Measurements from ENCODE around the gene PFDN4. TPM values are rescaled to one million over a fixed set of nuclear protein-coding genes. Genes with fewer than 3 reads are reported as not detected.

PFDN4 gene
- total RNA-seq, 1 donor from 2014 or later = 18.9 TPM

- H3K9me3 Mint-ChIP-seq (ENCODE audit: unreplicated experiment) = no peaks in the 10 kb centered on the region
- H3K27me3 Mint-ChIP-seq (ENCODE audit: unreplicated experiment) = peaks cover 48% of the 10 kb centered on the region
- TF ChIP-seq CTCF (IDR thresholded peaks at IDR 0.05) = no peak
- no peaks in the 10 kb centered on the region for H3K4me1 Mint-ChIP-seq (ENCODE audit: unreplicated experiment)
- no peaks in the 10 kb centered on the region for H3K36me3 Mint-ChIP-seq (ENCODE audit: unreplicated experiment)
- H3K4me3 Mint-ChIP-seq (ENCODE audit: unreplicated experiment) = no peak overlapping the region
- no peak for DNase-seq (ENCODE audit: extremely low spot score, unreplicated experiment)
- H3K27ac Mint-ChIP-seq (ENCODE audit: unreplicated experiment) = no peak overlapping the region
These were observed 27.0 kb upstream of the PFDN4 start for GRCh38 chr20:54180931-54181330.

GRCh38 chr20:54184071-54184470 is 23.8 kb upstream of the PFDN4 start:
- no peak overlapping the region for H3K4me3 Mint-ChIP-seq (ENCODE audit: unreplicated experiment)
- no peak overlapping the region for H3K27ac Mint-ChIP-seq (ENCODE audit: unreplicated experiment)
- no peak for DNase-seq (ENCODE audit: extremely low spot score, unreplicated experiment)
- H3K27me3 Mint-ChIP-seq (ENCODE audit: unreplicated experiment) = peaks cover 53% of the 10 kb centered on the region
- TF ChIP-seq CTCF (IDR thresholded peaks at IDR 0.05) = no peak
- H3K9me3 Mint-ChIP-seq (ENCODE audit: unreplicated experiment) = no peaks in the 10 kb centered on the region
- no peaks in the 10 kb centered on the region for H3K36me3 Mint-ChIP-seq (ENCODE audit: unreplicated experiment)
- H3K4me1 Mint-ChIP-seq (ENCODE audit: unreplicated experiment) = no peaks in the 10 kb centered on the region

- no peaks in the 10 kb centered on the region for H3K9me3 Mint-ChIP-seq (ENCODE audit: unreplicated experiment)
- DNase-seq (ENCODE audit: extremely low spot score, unreplicated experiment) = no peak
- H3K27ac Mint-ChIP-seq (ENCODE audit: unreplicated experiment) = no peak overlapping the region
- no peak for TF ChIP-seq CTCF (IDR thresholded peaks at IDR 0.05)
- H3K36me3 Mint-ChIP-seq (ENCODE audit: unreplicated experiment) = no peaks in the 10 kb centered on the region
- no peaks in the 10 kb centered on the region for H3K4me1 Mint-ChIP-seq (ENCODE audit: unreplicated experiment)
- no peak overlapping the region for H3K4me3 Mint-ChIP-seq (ENCODE audit: unreplicated experiment)
- peaks cover 54% of the 10 kb centered on the region for H3K27me3 Mint-ChIP-seq (ENCODE audit: unreplicated experiment)
These were observed 22.8 kb upstream of the PFDN4 start for GRCh38 chr20:54184904-54185626.

GRCh38 chr20:54188132-54188849 is 19.6 kb upstream of the PFDN4 start:
- DNase-seq (ENCODE audit: extremely low spot score, unreplicated experiment) = no peak
- Mint-ChIP-seq H3K27me3 (ENCODE audit: unreplicated experiment) (peaks cover 32% of the 10 kb centered on the region), H3K27ac (ENCODE audit: unreplicated experiment) (no peak overlapping the region), H3K4me3 (ENCODE audit: unreplicated experiment) (no peak overlapping the region), H3K4me1 (ENCODE audit: unreplicated experiment) (no peaks in the 10 kb centered on the region), H3K36me3 (ENCODE audit: unreplicated experiment) (no peaks in the 10 kb centered on the region), H3K9me3 (ENCODE audit: unreplicated experiment) (no peaks in the 10 kb centered on the region)
- TF ChIP-seq CTCF (IDR thresholded peaks at IDR 0.05) = no peak

GRCh38 chr20:54189630-54190029 is 18.3 kb upstream of the PFDN4 start:
- H3K36me3 Mint-ChIP-seq (ENCODE audit: unreplicated experiment) = no peaks in the 10 kb centered on the region

More at GRCh38 chr20:54189630-54190029, 18.3 kb upstream of the PFDN4 start:
- no peak for DNase-seq (ENCODE audit: extremely low spot score, unreplicated experiment)
- Mint-ChIP-seq H3K4me1 (ENCODE audit: unreplicated experiment) (no peaks in the 10 kb centered on the region), H3K27me3 (ENCODE audit: unreplicated experiment) (peaks cover 30% of the 10 kb centered on the region), H3K9me3 (ENCODE audit: unreplicated experiment) (no peaks in the 10 kb centered on the region), H3K27ac (ENCODE audit: unreplicated experiment) (no peak overlapping the region), H3K4me3 (ENCODE audit: unreplicated experiment) (no peak overlapping the region)
- no peak for TF ChIP-seq CTCF (IDR thresholded peaks at IDR 0.05)

Measured in osteocyte (in vitro differentiated cells).